Thymus (tissue), 11 donors: Measurements from ENCODE around the gene CXorf65. TPM values are rescaled to one million over a fixed set of nuclear protein-coding genes. Genes with fewer than 3 reads are reported as not detected.
A peak's percentile ranks its signal among the peaks of the same experiment; 100 is the strongest.

Experiments
- DNase-seq, 9 donors: peaks; one replicate each; pipeline ENCODE4 v3.0.0-alpha.2; 2013; ENCODE audit warnings: low spot score in 9 of 9, low read depth in 6 of 9, missing footprints in 1 of 9
- H3K27ac ChIP-seq, 2 donors: one replicate each; pipeline ENCODE4 v1.5.1; 2013; ENCODE audit warnings: control low read depth in 1 of 2, low read depth in 1 of 2, low read length in 1 of 2, mild to moderate bottlenecking in 1 of 2, moderate library complexity in 1 of 2
- H3K27me3 ChIP-seq, 2 donors: one replicate each; pipeline ENCODE4 v1.5.1; 2013; ENCODE audit warnings: low read length in 1 of 2; ENCODE audit not compliant: control insufficient read depth in 2 of 2, insufficient read depth in 1 of 2
- H3K36me3 ChIP-seq, 2 donors: one replicate each; pipeline ENCODE4 v1.5.1; 2013; ENCODE audit warnings: low read length in 1 of 2, mild to moderate bottlenecking in 1 of 2, moderate library complexity in 1 of 2; ENCODE audit not compliant: control insufficient read depth in 2 of 2, insufficient read depth in 2 of 2
- H3K4me1 ChIP-seq, 2 donors: one replicate each; pipeline ENCODE4 v1.5.1; 2013; ENCODE audit warnings: low read length in 2 of 2; ENCODE audit not compliant: control insufficient read depth in 2 of 2, insufficient read depth in 2 of 2
- H3K4me3 ChIP-seq, 2 donors: one replicate each; pipeline ENCODE4 v1.5.1; 2013; ENCODE audit warnings: low read length in 2 of 2, control low read depth in 1 of 2, mild to moderate bottlenecking in 1 of 2
- H3K9me3 ChIP-seq, 2 donors: one replicate each; pipeline ENCODE4 v1.5.1; 2013; ENCODE audit warnings: low read length in 1 of 2, mild to moderate bottlenecking in 1 of 2; ENCODE audit not compliant: control insufficient read depth in 2 of 2, insufficient read depth in 1 of 2
- WGBS: extraction: QIAGEN DNeasy Blood & Tissue Kit; methylation state at CpG from one replicate; pipeline ENCODE4 v1.1.7; 2013; 5-methylcytosine and 5-hydroxymethylcytosine counted together
- polyA plus RNA-seq: library from polyadenylated mRNA; stranded (reverse); fragments of 200-250 nt; gene quantifications from one replicate; pipeline ENCODE4 v1.2.3, GENCODE V29; 2013
- total RNA-seq: library from RNA; stranded (reverse); fragments of 120-200 nt; gene quantifications from one replicate; pipeline ENCODE4 v1.2.4, GENCODE V29; 2013
- donor health status: healthy.

CXorf65 gene
- total and polyA plus RNA-seq, 2 donors, result 4.5 to 40.8 TPM

GRCh38 chrX:71082822-71083221, 23.7 kb downstream of the CXorf65 start:
- Histone ChIP-seq H3K4me1 (peaks cover 3 to 4% of the 10 kb centered on the region in 2 donors), H3K27me3 (no peaks in the 10 kb centered on the region), H3K36me3 (no peaks in the 10 kb centered on the region), H3K27ac (no peak overlapping the region), H3K4me3 (no peak overlapping the region), H3K9me3 (no peaks in the 10 kb centered on the region)
- 96% methylated on average over 4 of the region's 4 CpGs for WGBS
- no peak for DNase-seq

DNA sequence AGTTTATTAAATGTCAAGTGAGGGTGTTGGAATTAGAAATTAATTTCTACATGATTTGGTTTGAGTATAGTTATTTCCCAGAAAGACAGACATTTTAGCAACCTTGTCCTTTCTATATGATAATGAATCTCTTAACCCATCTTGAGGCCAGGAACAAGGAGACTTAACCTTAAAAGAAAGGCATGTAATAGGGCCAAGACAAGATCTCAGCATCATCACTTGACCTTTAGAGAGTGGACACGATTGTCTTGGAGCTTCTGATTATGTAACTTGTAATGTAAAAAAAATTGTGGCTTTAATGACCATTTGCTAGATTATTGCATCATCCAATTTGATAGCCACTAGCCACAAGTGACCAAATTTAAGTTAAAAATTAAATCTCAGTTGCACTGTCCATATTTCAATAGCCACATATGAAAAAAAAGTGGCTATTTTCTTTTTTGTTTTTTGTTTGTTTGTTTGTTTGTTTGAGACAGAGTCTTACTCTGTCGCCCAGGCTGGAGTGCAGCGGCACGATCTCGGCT, 24.4 kb downstream of the CXorf65 start:
- WGBS, result 95% methylated on average over 5 of the region's 5 CpGs

DNA sequence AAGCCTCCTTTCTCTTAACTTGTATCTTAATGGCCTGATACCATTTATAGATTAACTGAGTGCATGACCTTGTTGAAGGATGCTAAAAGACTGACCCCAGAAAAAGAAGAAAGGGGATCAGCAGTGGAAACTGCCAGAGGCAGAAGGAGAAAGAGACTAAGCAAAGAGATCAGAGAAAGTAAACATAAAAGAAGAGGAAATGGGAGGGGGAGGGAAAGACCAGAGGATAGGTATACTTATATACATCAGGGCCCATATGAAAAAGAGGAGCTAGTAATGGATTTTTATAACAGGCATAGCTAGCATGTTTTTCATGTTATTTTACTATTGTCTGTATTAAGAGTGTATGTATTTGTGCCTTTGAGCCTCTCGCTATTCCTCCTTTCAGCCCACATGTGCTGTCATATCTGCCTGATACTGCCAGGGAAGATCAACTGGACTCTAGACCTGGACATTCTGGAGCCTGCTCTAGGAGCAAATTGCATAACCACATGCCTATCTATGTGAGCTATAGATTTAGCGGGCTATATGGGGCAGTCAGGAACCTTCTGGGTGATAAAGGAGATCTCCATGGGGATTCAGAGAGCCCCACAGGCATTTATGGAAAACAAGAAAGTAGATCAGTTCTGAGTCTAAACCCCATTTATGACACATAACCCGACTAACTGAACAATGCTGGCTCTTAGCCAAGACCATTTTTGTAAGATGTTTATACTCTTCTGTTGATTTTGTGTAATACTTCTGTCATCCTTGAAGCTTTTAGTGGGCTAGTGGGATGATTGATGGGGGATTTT, 25.0 kb downstream of the CXorf65 start:
- no peak overlapping the region for H3K27ac ChIP-seq
- H3K36me3 ChIP-seq, result no peaks in the 10 kb centered on the region
- 86% methylated on average over 3 of the region's 3 CpGs for WGBS
- no peaks in the 10 kb centered on the region for H3K27me3 ChIP-seq
- DNase-seq, result peak in 1 of 9 donors; percentile 51
- H3K4me3 ChIP-seq, result no peak overlapping the region
- no peaks in the 10 kb centered on the region for H3K9me3 ChIP-seq
- peaks cover 3 to 4% of the 10 kb centered on the region in 2 donors for H3K4me1 ChIP-seq

More for the DNA sequence above, 24.4 kb downstream of the CXorf65 start:
- no peak overlapping the region for H3K27ac ChIP-seq
- DNase-seq, result no peak
- H3K9me3 ChIP-seq, result no peaks in the 10 kb centered on the region
- peaks cover 3 to 4% of the 10 kb centered on the region in 2 donors for H3K4me1 ChIP-seq
- H3K36me3 ChIP-seq, result no peaks in the 10 kb centered on the region
- H3K27me3 ChIP-seq, result no peaks in the 10 kb centered on the region
- H3K4me3 ChIP-seq, result no peak overlapping the region

- H3K27me3 ChIP-seq, result no peaks in the 10 kb centered on the region
- WGBS, result 95% methylated on average over 5 of the region's 5 CpGs
- H3K9me3 ChIP-seq, result no peaks in the 10 kb centered on the region
- DNase-seq, result no peak
- no peak overlapping the region for H3K27ac ChIP-seq
- H3K4me1 ChIP-seq, result peaks cover 0 to 2% of the 10 kb centered on the region in 2 donors
- no peaks in the 10 kb centered on the region for H3K36me3 ChIP-seq
- no peak overlapping the region for H3K4me3 ChIP-seq
Measured at GRCh38 chrX:71070531-71070930, 36.0 kb downstream of the CXorf65 start.

DNA sequence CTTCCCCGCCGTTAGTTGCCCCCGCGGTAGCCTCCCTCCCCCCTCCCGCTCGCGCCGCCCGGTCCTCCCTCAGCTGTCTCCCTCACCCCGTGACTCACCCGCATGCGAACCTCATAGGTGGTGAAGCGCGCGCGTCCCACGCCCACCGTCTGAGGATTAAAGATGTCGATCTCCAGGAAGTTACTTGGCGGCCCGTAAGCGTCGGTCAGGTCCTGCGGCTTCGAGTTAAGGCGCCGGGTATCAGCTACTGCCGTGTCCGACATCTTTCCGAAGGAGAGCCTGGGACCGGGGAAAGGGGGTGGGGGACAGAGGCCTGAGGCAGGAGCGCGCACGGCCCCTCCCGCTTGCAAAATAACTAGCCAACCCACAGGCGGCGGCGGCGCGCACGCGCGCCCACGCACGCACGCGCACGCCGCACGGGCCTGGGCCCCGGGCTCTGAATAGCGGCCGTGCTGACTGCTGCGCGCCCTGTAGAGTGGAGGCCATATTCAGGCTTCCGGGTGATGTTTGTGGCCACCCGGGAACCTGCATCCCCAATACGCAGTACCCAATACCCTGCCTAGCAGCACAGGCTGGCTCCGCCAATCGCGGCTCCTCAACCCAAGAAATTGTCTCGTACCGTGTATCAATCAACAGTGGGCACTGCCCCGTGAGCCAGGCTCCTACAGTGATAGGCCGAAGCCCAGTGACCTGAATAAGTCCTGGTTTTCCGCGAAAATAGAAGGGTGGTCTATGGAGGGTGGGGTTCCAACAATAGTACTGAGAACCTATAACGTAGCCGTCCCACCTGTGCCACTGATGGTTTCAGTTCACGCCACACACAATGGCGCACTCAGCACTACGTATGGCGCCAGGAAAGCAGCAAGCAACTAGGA, 38.3 kb downstream of the CXorf65 start, which contains the start of gene SNX12:
Gene SNX12, minus strand, starts transcription at position 291 of the 875 bp plus-strand sequence. Its CDS starts 28 bp downstream, at position 263.
- Histone ChIP-seq H3K27ac (peak within 1 kb of the TSS; percentile 85 to 88), H3K4me3 (peak within 1 kb of the TSS; percentile 59 to 65), H3K27me3 (no peaks in the 10 kb centered on the region), H3K9me3 (no peaks in the 10 kb centered on the region), H3K4me1 (peaks cover 0 to 2% of the 10 kb centered on the region in 2 donors), H3K36me3 (no peaks in the 10 kb centered on the region)
- peak; percentile 66 to 94 (median 85) for DNase-seq
- WGBS, result under 1% methylated on average over 73 of the region's 73 CpGs

DNA sequence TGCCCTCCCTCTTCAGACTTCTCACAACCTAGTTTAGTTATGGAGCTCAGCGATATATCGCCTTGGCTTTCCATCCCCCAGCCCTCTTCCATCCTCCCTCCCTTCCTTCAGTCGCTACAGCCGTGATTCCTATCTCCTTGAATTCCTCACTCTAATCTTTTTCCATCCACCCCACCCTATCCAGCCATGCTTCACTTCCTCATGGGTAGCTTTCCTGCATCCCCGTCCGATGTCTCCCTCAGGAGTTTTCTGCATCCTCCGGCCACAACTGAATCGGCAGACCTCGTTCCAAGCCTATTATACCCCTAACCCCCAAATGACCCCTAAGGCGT, 38.9 kb downstream of the CXorf65 start:
- Histone ChIP-seq H3K4me3 (peak overlapping the region; percentile 59 to 65), H3K36me3 (peaks cover 0 to 2% of the 10 kb centered on the region in 2 donors), H3K9me3 (no peaks in the 10 kb centered on the region), H3K27me3 (no peaks in the 10 kb centered on the region), H3K27ac (peak overlapping the region in 1 of 2 donors; percentile 23), H3K4me1 (peaks cover 0 to 2% of the 10 kb centered on the region in 2 donors)
- WGBS, result 1% methylated on average over 10 of the region's 10 CpGs
- DNase-seq, result no peak

- H3K36me3 ChIP-seq, result peaks cover 0 to 3% of the 10 kb centered on the region in 2 donors
- no peak for DNase-seq
- H3K4me3 ChIP-seq, result peak overlapping the region; percentile 59 to 65
- no peak overlapping the region for H3K27ac ChIP-seq
- peaks cover 0 to 2% of the 10 kb centered on the region in 2 donors for H3K4me1 ChIP-seq
- H3K9me3 ChIP-seq, result no peaks in the 10 kb centered on the region
- H3K27me3 ChIP-seq, result no peaks in the 10 kb centered on the region
- WGBS, result 32% methylated on average over 2 of the region's 2 CpGs
Measured at GRCh38 chrX:71067089-71067488, 39.5 kb downstream of the CXorf65 start.

- Histone ChIP-seq H3K36me3 (peaks cover 20 to 27% of the 10 kb centered on the region in 2 donors), H3K27ac (no peak overlapping the region)
- DNase-seq, result no peak
Measured at GRCh38 chrX:71060127-71060526, 46.4 kb downstream of the CXorf65 start.

More at GRCh38 chrX:71060127-71060526, 46.4 kb downstream of the CXorf65 start:
- Histone ChIP-seq H3K27me3 (no peaks in the 10 kb centered on the region), H3K9me3 (no peaks in the 10 kb centered on the region), H3K4me3 (no peak overlapping the region), H3K4me1 (peaks cover 0 to 7% of the 10 kb centered on the region in 2 donors)
